LNCaP clone FGC (cell line): ENCODE results near the gene SIPA1L3.

Experiments used
- DNase-seq: peaks from one replicate; pipeline ENCODE4 v3.0.0-alpha.2; 2011; ENCODE audit warnings: low read depth
- H3K4me3 ChIP-seq: 2 replicates; pipeline ENCODE4 v1.5.1; 2011; ENCODE audit warnings: mild to moderate bottlenecking, low read depth, low read length, control low read depth
- CTCF ChIP-seq: IDR thresholded peaks from 2 replicates; pipeline ENCODE4 v1.5.1; 2012; ENCODE audit warnings: mild to moderate bottlenecking; ENCODE audit not compliant: control insufficient read depth, insufficient read depth; ENCODE audit errors: extremely low read depth

SIPA1L3 gene

GRCh38 chr19:38011426-38011825 is 104.4 kb downstream of the SIPA1L3 start:
- no peak for TF ChIP-seq CTCF
- DNase-seq = no peak
- no peak overlapping the region for H3K4me3 ChIP-seq

- no peak for TF ChIP-seq CTCF
- H3K4me3 ChIP-seq = no peak overlapping the region
- DNase-seq = no peak
Measured at GRCh38 chr19:38012290-38012689, 105.3 kb downstream of the SIPA1L3 start.

- no peak overlapping the region for H3K4me3 ChIP-seq
- no peak for TF ChIP-seq CTCF
- no peak for DNase-seq
Measured at GRCh38 chr19:38012944-38013343, 105.9 kb downstream of the SIPA1L3 start.

- TF ChIP-seq CTCF = no peak
- no peak for DNase-seq
- no peak overlapping the region for H3K4me3 ChIP-seq
Measured at GRCh38 chr19:38013913-38014580, 107.0 kb downstream of the SIPA1L3 start.

GRCh38 chr19:38015216-38015615 is 108.2 kb downstream of the SIPA1L3 start:
- no peak overlapping the region for H3K4me3 ChIP-seq

GRCh38 chr19:38015761-38016160 is 108.8 kb downstream of the SIPA1L3 start:
- DNase-seq = no peak
- TF ChIP-seq CTCF = no peak
- no peak overlapping the region for H3K4me3 ChIP-seq

More at GRCh38 chr19:38015216-38015615, 108.2 kb downstream of the SIPA1L3 start:
- DNase-seq = no peak
- no peak for TF ChIP-seq CTCF
